Cardiac muscle cell (in vitro differentiated cells and primary cell): ENCODE measurements around the gene SUSD6. TPM values are rescaled to one million over a fixed set of nuclear protein-coding genes. Genes with fewer than 3 reads are reported as not detected.

ENCODE experiments used
- DNase-seq, 2 donors: peaks; one replicate each; pipeline versions ENCODE4 v3.0.0 to v3.0.0-alpha.2; 2010 to 2017; ENCODE audit warnings: low read depth in 1 of 2, low spot score in 1 of 2
- H3K27ac ChIP-seq: fragments of 200-600 bp; sonication (generic); 2 replicates; pipeline ENCODE4 v1.5.1; 2016
- H3K27me3 ChIP-seq: fragments of 200-600 bp; sonication (generic); 2 replicates; pipeline ENCODE4 v1.6.0; 2016; ENCODE audit warnings: control low read depth
- H3K36me3 ChIP-seq: fragments of 200-600 bp; sonication (generic); 2 replicates; pipeline ENCODE4 v1.5.1; 2016; ENCODE audit warnings: control low read depth
- H3K4me1 ChIP-seq: fragments of 200-600 bp; sonication (generic); 2 replicates; pipeline ENCODE4 v1.8.1; 2017; ENCODE audit warnings: low read depth, mild to moderate bottlenecking, mixed run types
- H3K4me3 ChIP-seq: fragments of 200-600 bp; sonication (generic); 2 replicates; pipeline ENCODE4 v1.5.1; 2016; ENCODE audit warnings: mild to moderate bottlenecking
- H3K9me3 ChIP-seq: fragments of 200-600 bp; sonication (generic); 2 replicates; pipeline ENCODE4 v1.5.1; 2017; ENCODE audit warnings: low read depth, mild to moderate bottlenecking, control low read depth
- CTCF ChIP-seq: IDR thresholded peaks from 2 replicates; pipeline ENCODE4 v1.5.1; 2012; ENCODE audit warnings: low read depth, mild to moderate bottlenecking, low read length
- polyA plus RNA-seq: library from polyadenylated mRNA; unstranded; fragments of >200 nt; fragmentation: Nextera tagmentation; extraction: Ambion mirVana; gene quantifications from 2 replicates; pipeline ENCODE4 v1.2.1, GENCODE V29; 2016
- total RNA-seq: library from RNA; depleted of rRNA; stranded (reverse); fragments of >200 nt; gene quantifications from 2 replicates; pipeline ENCODE4 v1.2.3, GENCODE V29; 2016

SUSD6 gene
- total and polyA plus RNA-seq, 2 experiments from 2014 or later = 8.7 to 12.1 TPM

- no peak for DNase-seq
- Histone ChIP-seq H3K4me1 (no peaks in the 10 kb centered on the region), H3K27ac (no peak overlapping the region), H3K9me3 (no peaks in the 10 kb centered on the region), H3K4me3 (no peak overlapping the region), H3K27me3 (no peaks in the 10 kb centered on the region), H3K36me3 (no peaks in the 10 kb centered on the region)
- TF ChIP-seq CTCF = no peak
These were observed 65.3 kb downstream of the SUSD6 start for GRCh38 chr14:69676723-69677122.

- no peaks in the 10 kb centered on the region for H3K9me3 ChIP-seq
These were observed 68.9 kb downstream of the SUSD6 start for GRCh38 chr14:69680297-69680696.

GRCh38 chr14:69682136-69682535 lies 70.7 kb downstream of the SUSD6 start:
- no peak for DNase-seq
- no peak overlapping the region for H3K27ac ChIP-seq
- no peaks in the 10 kb centered on the region for H3K9me3 ChIP-seq
- H3K4me3 ChIP-seq = no peak overlapping the region
- H3K36me3 ChIP-seq = no peaks in the 10 kb centered on the region
- TF ChIP-seq CTCF = no peak
- H3K27me3 ChIP-seq = no peaks in the 10 kb centered on the region
- peaks cover 20% of the 10 kb centered on the region for H3K4me1 ChIP-seq

More at GRCh38 chr14:69680297-69680696, 68.9 kb downstream of the SUSD6 start:
- Histone ChIP-seq H3K27ac (no peak overlapping the region), H3K4me3 (no peak overlapping the region), H3K4me1 (peaks cover 11% of the 10 kb centered on the region), H3K36me3 (no peaks in the 10 kb centered on the region), H3K27me3 (no peaks in the 10 kb centered on the region)
- TF ChIP-seq CTCF = no peak
- no peak for DNase-seq

GRCh38 chr14:69682621-69683263 lies 71.3 kb downstream of the SUSD6 start:
- peak in 1 of 2 donors; percentile 68 for DNase-seq
- Histone ChIP-seq H3K36me3 (no peaks in the 10 kb centered on the region), H3K9me3 (no peaks in the 10 kb centered on the region), H3K27ac (no peak overlapping the region), H3K4me1 (peaks cover 22% of the 10 kb centered on the region), H3K4me3 (no peak overlapping the region), H3K27me3 (no peaks in the 10 kb centered on the region)
- TF ChIP-seq CTCF = no peak

- no peaks in the 10 kb centered on the region for H3K9me3 ChIP-seq
- no peak overlapping the region for H3K27ac ChIP-seq
- H3K27me3 ChIP-seq = no peaks in the 10 kb centered on the region
- no peak for TF ChIP-seq CTCF
- DNase-seq = no peak
- H3K4me3 ChIP-seq = no peak overlapping the region
- peaks cover 33% of the 10 kb centered on the region for H3K4me1 ChIP-seq
- H3K36me3 ChIP-seq = no peaks in the 10 kb centered on the region
These were observed 72.6 kb downstream of the SUSD6 start for GRCh38 chr14:69683971-69684370.
